K562 (cell line): ENCODE measurements around the gene SSBP2. TPM values are rescaled to one million over a fixed set of nuclear protein-coding genes. Genes with fewer than 3 reads are reported as not detected.

Experiments used
- ATAC-seq: fragments of 200-7000 bp; cut with Tn5 transposase; 3 replicates; pipeline ENCODE4 v1.9.1; 2020; ENCODE audit warnings: moderate library complexity
- BruUV-seq: library from RNA; stranded (reverse); fragments of 400-500 nt; replicated peaks from 2 replicates; lab custom pipeline; 2021; lab: Mats Ljungman, UMichigan
- CTCF ChIA-PET: fragments of 300-600 bp; formaldehyde crosslinking; extraction: SDS; loops from one replicate; lab custom pipeline; 2021; ENCODE audit warnings: low intra/inter-chr PET ratio; lab: Yijun Ruan, JAX
- POLR2A ChIA-PET: fragments of 300-600, 350-650 bp; sonication (Branson Sonifier 250); formaldehyde crosslinking; extraction: SDS; loops from one replicate; lab custom pipeline; 2021; ENCODE audit warnings: antibody characterized with exemption, inconsistent platforms; lab: Yijun Ruan, JAX
- DNase-seq, 4 experiments: peaks; one replicate each; pipeline versions ENCODE4 v3.0.0 to v3.0.0-alpha.2; 2011 to 2018; ENCODE audit warnings: low spot score in 3 of 4, mixed read lengths in 3 of 4; ENCODE audit errors: extremely low read depth in 1 of 4
- FAIRE-seq: peaks from 2 replicates; lab custom pipeline; 2011; peaks lifted over from hg19 to GRCh38; lab: Jason Lieb, UNC
- H2AFZ ChIP-seq: 2 replicates; pipeline ENCODE4 v1.6.0; 2011; ENCODE audit warnings: low read depth, low read length, control low read depth, inconsistent platforms
- H3K27ac ChIP-seq: fragments of 200-600 bp; 3 replicates; pipeline ENCODE4 v1.8.0; 2011; ENCODE audit warnings: low read depth, mild to moderate bottlenecking, control low read depth, inconsistent platforms, low read length, moderate library complexity, mixed read lengths; ENCODE audit errors: extremely low read depth
- H3K27me3 ChIP-seq, 2 experiments: fragments of 300-600 bp in 1 of 2; 2 replicates in 1 of 2; 3 replicates in 1 of 2; pipeline versions ENCODE4 v1.6.0 to v1.8.0; 2011; ENCODE audit warnings: inconsistent platforms in 2 of 2, low read length in 2 of 2, mild to moderate bottlenecking in 1 of 2, mixed read lengths in 1 of 2, moderate library complexity in 1 of 2; ENCODE audit not compliant: control insufficient read depth in 2 of 2, insufficient read depth in 2 of 2
- H3K36me3 ChIP-seq: fragments of 300-600 bp; 3 replicates; pipeline ENCODE4 v1.8.0; 2011; ENCODE audit warnings: mild to moderate bottlenecking, low read length, inconsistent platforms; ENCODE audit not compliant: control insufficient read depth, insufficient read depth
- H3K4me1 ChIP-seq, 2 experiments: fragments of 200-600 bp in 1 of 2; replicated peaks in 1 of 2; 2 replicates in 1 of 2; 3 replicates in 1 of 2; pipeline versions ENCODE4 v1.5.1 to v1.8.0; 2011; ENCODE audit warnings: inconsistent platforms in 2 of 2, low read length in 2 of 2, mild to moderate bottlenecking in 1 of 2, mixed read lengths in 1 of 2, moderate library complexity in 1 of 2; ENCODE audit not compliant: control insufficient read depth in 2 of 2, insufficient read depth in 2 of 2
- H3K4me2 ChIP-seq: 2 replicates; pipeline ENCODE4 v1.6.1; 2011; ENCODE audit warnings: low read length, control low read depth, inconsistent platforms, mixed read lengths; ENCODE audit not compliant: insufficient read depth
- H3K4me3 ChIP-seq: fragments of 200-600 bp; sonication (generic), shearing (Covaris generic); 2 replicates; pipeline ENCODE4 v1.5.1; 2016; ENCODE audit warnings: control low read depth, inconsistent platforms
- H3K79me2 ChIP-seq: fragments of 200-600 bp; 3 replicates; pipeline ENCODE4 v1.8.0; 2011; ENCODE audit warnings: low read length, inconsistent platforms; ENCODE audit not compliant: control insufficient read depth, insufficient read depth
- H3K9ac ChIP-seq, 2 experiments: 2 replicates each; pipeline versions ENCODE4 v1.6.0 to v1.6.1; 2011; ENCODE audit warnings: low read depth in 2 of 2, low read length in 2 of 2, control low read depth in 1 of 2, inconsistent platforms in 1 of 2, mild to moderate bottlenecking in 1 of 2, mixed read lengths in 1 of 2; ENCODE audit not compliant: insufficient read depth in 1 of 2
- H3K9me1 ChIP-seq: one replicate; pipeline ENCODE4 v1.6.0; 2011; ENCODE audit warnings: inconsistent platforms, mild to moderate bottlenecking, low read length, moderate library complexity; ENCODE audit not compliant: control insufficient read depth, insufficient read depth
- H3K9me3 ChIP-seq: replicated peaks from 2 replicates; pipeline ENCODE4 v1.5.1; 2011; ENCODE audit warnings: low read depth, low read length, inconsistent platforms; ENCODE audit not compliant: control insufficient read depth, insufficient read depth
- H4K20me1 ChIP-seq: replicated peaks from 2 replicates; pipeline ENCODE4 v1.6.1; 2011; ENCODE audit warnings: low read length, inconsistent platforms, mixed read lengths; ENCODE audit not compliant: control insufficient read depth, insufficient read depth
- CREB5 ChIP-seq: fragments of 250-450 bp; sonication (Bioruptor Pico); IDR thresholded peaks from 2 replicates; pipeline ENCODE4 v1.5.0; 2020; ENCODE audit warnings: mild to moderate bottlenecking
- CTBP1 ChIP-seq: fragments of 450-650 bp; IDR thresholded peaks from 2 replicates; pipeline ENCODE4 v1.6.1; 2016; ENCODE audit warnings: borderline replicate concordance
- ESRRB ChIP-seq: fragments of 250-450 bp; sonication (Bioruptor Pico); IDR thresholded peaks from 2 replicates; pipeline ENCODE4 v1.5.0; 2020; ENCODE audit warnings: mild to moderate bottlenecking, moderate library complexity, borderline replicate concordance
- FOXO4 ChIP-seq: fragments of 450-650 bp; formaldehyde crosslinking; IDR thresholded peaks from 2 replicates; pipeline ENCODE4 v1.4.0; 2020; ENCODE audit warnings: mild to moderate bottlenecking, moderate library complexity
- HLTF ChIP-seq: fragments of 450-650 bp; IDR thresholded peaks from 2 replicates; pipeline ENCODE4 v1.6.1; 2016
- IRF2 ChIP-seq: sonication (generic); formaldehyde crosslinking; IDR thresholded peaks from 2 replicates; pipeline ENCODE4 v1.8.1; 2022; ENCODE audit warnings: mild to moderate bottlenecking, missing genetic modification reagents
- KDM4B ChIP-seq, 2 experiments: fragments of 450-650 bp in 1 of 2; sonication (generic) in 1 of 2; IDR thresholded peaks; 2 replicates each; pipeline ENCODE4 v1.6.1; 2016 to 2017; ENCODE audit warnings: borderline replicate concordance in 2 of 2, antibody characterized with exemption in 1 of 2, low read depth in 1 of 2, mild to moderate bottlenecking in 1 of 2
- SMARCA4 ChIP-seq: fragments of 450-650 bp; IDR thresholded peaks from 2 replicates; pipeline ENCODE4 v1.6.1; 2016
- TBL1XR1 ChIP-seq, 2 experiments: IDR thresholded peaks; 2 replicates each; pipeline ENCODE4 v1.6.1; 2012; ENCODE audit warnings: improper control_type of control experiment in 2 of 2, low read length in 2 of 2, mild to moderate bottlenecking in 1 of 2
- WGBS: fragments of 100-300 bp; shearing (Covaris generic); methylation state at CpG from one replicate; pipeline ENCODE4 v1.1.6; 2016; ENCODE audit warnings: low coverage, mixed read lengths; ENCODE audit not compliant: insufficient coverage; ENCODE audit errors: missing lambda C conversion rate; 5-methylcytosine and 5-hydroxymethylcytosine counted together
- in situ Hi-C: fragments of 300-500 bp; cut with MboI; formaldehyde crosslinking; loops from 4 replicates; pipeline ENCODE4 v1.15.0; 2018; ENCODE audit warnings: inconsistent platforms, mixed read lengths
- intact Hi-C: fragments of 100-400 bp; cut with micrococcal nuclease; formaldehyde crosslinking; loops from 2 replicates; pipeline ENCODE4 v1.14.2; 2022
- polyA plus RNA-seq, 8 experiments: library from polyadenylated mRNA; depleted of rRNA in 4 of 8; stranded (reverse) in 5 of 8; unstranded in 3 of 8; fragments of >200 nt; fragmentation: Nextera tagmentation in 2 of 8; fragmentation: Illumina TruSeq in 1 of 8; extraction: Ambion mirVana in 2 of 8; extraction: Trizol in 1 of 8; gene quantifications; 2 replicates each; pipeline versions ENCODE4 v1.2.1 to v1.2.3, GENCODE V29; 2011 to 2014; ENCODE audit warnings: inconsistent platforms in 1 of 8, missing spikeins in 1 of 8
- total RNA-seq, 7 experiments: library from RNA; depleted of rRNA in 6 of 7; stranded (reverse); fragments of >200 nt in 6 of 7; fragmentation: Illumina TruSeq in 2 of 7; extraction: Trizol in 2 of 7; gene quantifications; 2 replicates each; pipeline versions ENCODE4 v1.2.1 to v1.2.3, GENCODE V29; 2011 to 2021; ENCODE audit warnings: low replicate concordance in 1 of 7
- TF ChIP-seq, protein P1 (sequence below), 2 experiments: IDR thresholded peaks in 1 of 2; conservative IDR thresholded peaks in 1 of 2; 2 replicates each; pipeline ENCODE4 v1.6.1; 2016; ENCODE audit warnings: low read depth in 2 of 2, mild to moderate bottlenecking in 1 of 2, missing compliant biosample characterization in 1 of 2, missing genetic modification characterization in 1 of 2, moderate library complexity in 1 of 2

The SSBP2 gene
- total and polyA plus RNA-seq, 9 of the 15 experiments (the other 6 are each of a cell fraction or from before 2014, with no cell fraction given) = 22.3 to 133 (median 42.1) TPM

GRCh38 chr5:81788329-81788728 is 37.4 kb upstream of the SSBP2 start:
- POLR2A ChIA-PET = interaction anchor here (0.6 to 1.2 kb wide), 4 partner anchors 9 to 186 kb away, joined by 3 to 5 read pairs (median 3); no protein-coding TSS in a partner anchor
- H3K9ac ChIP-seq = no peak overlapping the region
- H3K4me2 ChIP-seq = no peak overlapping the region
- CTCF ChIA-PET = no interaction called here
- in situ Hi-C loops (no loop called here), intact Hi-C loops (loop anchor here (5.0 kb wide), 1 partner anchor 49 kb away; no protein-coding TSS in a partner anchor)
- BruUV-seq = no TSS peak
- WGBS = 62% methylated on average over 2 of the region's 2 CpGs
- FAIRE-seq (peak; percentile 55), ATAC-seq (no peak), DNase-seq (no peak)
- H4K20me1 ChIP-seq = no peaks in the 10 kb centered on the region
- H3K79me2 ChIP-seq = no peaks in the 10 kb centered on the region
- H3K27me3 ChIP-seq = no peaks in the 10 kb centered on the region
- H3K27ac ChIP-seq = no peak overlapping the region
- H3K4me1 ChIP-seq = peaks cover 0 to 16% of the 10 kb centered on the region in 2 experiments; a peak in 4 of 5 replicates
- no peak overlapping the region for H3K4me3 ChIP-seq
- no peaks in the 10 kb centered on the region for H3K9me3 ChIP-seq
- peak overlapping the region; percentile 52 for H2AFZ ChIP-seq
- TF ChIP-seq CTBP1 (no peak), IRF2 (CRISPR knock-in tag) (no peak), CREB5 (CRISPR knock-in tag) (no peak), FOXO4 (CRISPR knock-in tag) (no peak), SMARCA4 (no peak), ESRRB (CRISPR knock-in tag) (no peak), HLTF (no peak), TBL1XR1 (IDR thresholded peaks at IDR 0.05; ENCODE audit: low read length in 2 of 2) (no peak), KDM4B (IDR thresholded peaks at IDR 0.05; ENCODE audit: borderline replicate concordance in 2 of 2, low read depth in 1 of 2) (no peak)
- TF ChIP-seq, protein P1, sequence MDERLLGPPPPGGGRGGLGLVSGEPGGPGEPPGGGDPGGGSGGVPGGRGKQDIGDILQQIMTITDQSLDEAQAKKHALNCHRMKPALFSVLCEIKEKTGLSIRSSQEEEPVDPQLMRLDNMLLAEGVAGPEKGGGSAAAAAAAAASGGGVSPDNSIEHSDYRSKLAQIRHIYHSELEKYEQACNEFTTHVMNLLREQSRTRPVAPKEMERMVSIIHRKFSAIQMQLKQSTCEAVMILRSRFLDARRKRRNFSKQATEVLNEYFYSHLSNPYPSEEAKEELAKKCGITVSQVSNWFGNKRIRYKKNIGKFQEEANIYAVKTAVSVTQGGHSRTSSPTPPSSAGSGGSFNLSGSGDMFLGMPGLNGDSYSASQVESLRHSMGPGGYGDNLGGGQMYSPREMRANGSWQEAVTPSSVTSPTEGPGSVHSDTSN (CRISPR knock-in tag; IDR thresholded peaks at IDR 0.05; ENCODE audit: low read depth) = no peak
- TF ChIP-seq, protein P1 (tag; conservative IDR thresholded peaks at IDR 0.05; ENCODE audit: low read depth) = no peak
- H3K36me3 ChIP-seq = no peaks in the 10 kb centered on the region
- H3K9me1 ChIP-seq = no peaks in the 10 kb centered on the region
